CD4-positive, alpha-beta T cell treated with Interleukin-17A for 1 hour (primary cell): ENCODE results near the gene SFMBT2.

Experiments
- DNase-seq: peaks from one replicate; pipeline ENCODE4 v3.0.0-alpha.2; 2020

The SFMBT2 gene

DNA sequence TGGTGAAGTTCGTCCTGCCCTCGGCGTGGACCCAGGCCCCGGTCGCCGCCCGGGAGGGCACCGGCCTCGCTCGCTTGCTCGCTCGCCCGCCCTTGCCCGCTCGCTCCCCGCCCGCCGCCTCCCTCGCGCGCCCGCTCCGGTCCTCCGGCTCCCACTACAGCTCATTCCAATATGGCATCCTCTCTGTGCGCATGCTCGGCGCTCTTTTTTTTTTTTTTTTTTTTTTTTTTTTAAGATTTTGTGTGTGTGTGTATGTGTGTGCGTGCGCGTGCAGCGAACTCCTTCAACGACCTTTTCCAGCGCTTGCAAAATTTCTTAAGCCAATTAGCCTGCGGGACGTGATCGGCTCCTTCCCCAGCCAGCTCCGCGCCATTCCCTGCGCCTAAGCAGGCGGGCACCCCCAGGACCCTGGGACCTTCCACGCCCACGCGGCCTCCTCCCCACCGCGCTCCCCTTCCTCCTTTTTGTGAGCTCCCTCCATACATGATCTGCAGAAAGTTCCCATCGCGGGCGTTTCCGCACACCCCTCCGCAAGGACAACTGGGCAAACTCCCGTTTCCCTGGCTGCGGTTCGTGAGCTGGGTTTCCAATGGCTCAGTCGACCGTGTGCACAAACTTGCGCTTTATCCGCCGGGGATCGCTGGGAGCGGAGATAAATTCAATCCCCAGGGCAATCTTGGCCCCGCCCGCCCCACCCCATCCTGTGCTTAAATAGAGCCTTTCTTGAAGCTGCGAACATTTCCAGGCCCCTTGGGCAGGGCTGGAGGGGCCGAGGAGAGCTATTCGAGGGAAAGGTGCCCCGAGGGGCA, at the start of gene SFMBT2:
SFMBT2 (minus strand) TSS at position 173 of the 809 bp plus-strand sequence. CDS start 29,136 bp downstream, outside the sequence.
- DNase-seq, result peak; percentile 76

DNA sequence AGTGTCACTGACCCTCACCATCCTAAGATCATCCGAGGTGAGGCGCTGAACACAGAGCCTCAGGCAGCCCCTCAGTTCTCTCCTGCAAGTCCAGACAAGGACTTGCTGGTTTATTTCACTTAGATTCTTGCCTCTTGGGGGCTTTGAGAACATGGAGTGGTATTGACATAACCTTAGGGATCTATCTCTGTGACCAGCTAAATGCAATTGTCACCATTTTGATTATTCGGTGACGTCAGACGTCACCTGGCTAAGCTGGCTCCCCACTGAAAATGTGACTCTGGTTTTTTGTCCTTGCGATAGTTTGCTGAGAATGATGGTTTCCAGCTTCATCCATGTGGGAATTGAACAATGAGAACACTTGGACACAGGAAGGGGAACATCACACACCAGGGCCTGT, 49.2 kb upstream of the SFMBT2 start:
- DNase-seq, result no peak

DNA sequence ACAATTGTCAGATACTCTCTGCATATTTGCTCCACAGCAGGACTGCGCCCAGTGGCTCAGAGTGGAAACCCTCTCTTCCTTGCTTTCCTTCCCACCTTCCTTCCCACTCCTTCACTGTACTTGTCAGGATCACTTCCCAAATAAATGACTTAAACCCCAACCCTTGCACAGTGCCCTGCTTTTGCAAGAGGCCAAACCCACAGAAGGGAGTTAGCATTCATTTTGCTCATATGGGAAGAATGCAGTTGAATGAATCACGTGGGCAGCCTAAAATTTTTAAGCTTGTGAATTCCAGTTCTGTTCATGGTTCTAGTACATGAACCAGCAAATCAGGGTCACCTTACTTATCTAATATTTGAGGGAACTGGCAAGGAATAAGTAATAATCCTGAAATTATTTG, 47.7 kb upstream of the SFMBT2 start:
- no peak for DNase-seq

DNA sequence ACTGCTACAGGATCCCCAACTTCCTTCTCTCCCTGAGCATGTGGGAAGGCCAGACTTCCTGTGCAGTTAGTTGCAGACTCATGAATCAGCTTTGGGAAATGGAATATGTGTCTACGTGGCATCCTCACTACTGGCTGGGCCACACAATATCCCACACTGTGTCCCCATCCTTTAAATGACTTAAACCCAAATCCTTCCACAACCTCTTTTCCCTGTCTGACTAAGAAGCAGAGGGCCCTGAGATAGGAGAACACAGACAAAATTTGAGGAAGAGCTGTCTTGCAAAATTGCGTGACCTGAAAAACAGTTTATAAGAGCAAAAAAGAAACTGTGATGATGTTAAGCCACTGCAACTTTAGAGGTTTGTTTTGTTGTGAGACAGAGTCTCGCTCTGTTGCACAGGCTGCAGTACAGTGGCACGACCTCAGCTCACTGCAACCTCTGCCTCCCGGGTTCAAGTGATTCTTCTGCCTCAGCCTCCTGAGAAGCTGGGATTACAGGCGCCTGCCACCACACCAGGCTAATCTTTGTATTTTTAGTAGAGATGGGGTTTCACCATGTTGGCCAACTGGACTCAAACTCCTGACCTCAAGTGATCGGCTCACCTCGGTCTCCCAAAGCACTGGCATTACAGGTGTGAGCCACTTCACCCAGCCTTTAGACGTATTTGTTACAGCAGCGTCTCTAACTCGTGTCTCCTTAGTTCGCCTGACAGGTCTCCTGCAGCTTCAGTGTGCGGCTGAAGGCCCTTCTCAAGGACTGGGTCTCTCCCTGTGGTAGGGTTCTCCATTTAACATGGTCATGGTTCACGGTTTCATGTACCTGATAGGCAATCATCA, 46.9 kb upstream of the SFMBT2 start:
- DNase-seq, result no peak

DNA sequence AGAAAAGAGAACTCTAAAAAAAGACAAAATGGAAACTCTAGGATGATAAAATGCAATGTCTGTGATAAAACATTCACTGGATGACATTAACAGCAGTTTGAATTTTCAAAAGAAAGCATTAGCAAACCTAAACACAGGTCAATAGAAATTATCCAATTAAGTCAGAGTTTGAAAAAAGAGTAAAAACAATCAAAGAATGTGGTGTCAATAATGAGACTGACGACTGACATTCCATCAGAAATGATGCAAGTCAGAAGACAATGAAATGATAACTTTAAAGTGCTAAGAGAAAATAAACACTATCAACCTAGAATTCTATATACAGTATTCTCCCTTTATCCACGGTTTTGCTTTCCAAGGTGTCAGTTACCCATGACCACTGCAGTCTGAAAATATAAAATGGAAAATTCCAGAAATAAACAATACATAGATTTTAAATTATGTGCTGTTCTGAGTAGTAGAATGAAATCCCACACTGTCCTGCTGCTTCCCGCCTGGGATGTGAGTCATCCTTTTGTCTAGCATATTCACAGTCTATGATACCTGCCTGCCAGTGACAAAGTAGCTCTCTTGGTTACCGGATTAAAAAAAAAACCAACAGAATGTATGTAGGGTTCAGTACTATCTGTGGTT, 38.3 kb upstream of the SFMBT2 start:
- no peak for DNase-seq

DNA sequence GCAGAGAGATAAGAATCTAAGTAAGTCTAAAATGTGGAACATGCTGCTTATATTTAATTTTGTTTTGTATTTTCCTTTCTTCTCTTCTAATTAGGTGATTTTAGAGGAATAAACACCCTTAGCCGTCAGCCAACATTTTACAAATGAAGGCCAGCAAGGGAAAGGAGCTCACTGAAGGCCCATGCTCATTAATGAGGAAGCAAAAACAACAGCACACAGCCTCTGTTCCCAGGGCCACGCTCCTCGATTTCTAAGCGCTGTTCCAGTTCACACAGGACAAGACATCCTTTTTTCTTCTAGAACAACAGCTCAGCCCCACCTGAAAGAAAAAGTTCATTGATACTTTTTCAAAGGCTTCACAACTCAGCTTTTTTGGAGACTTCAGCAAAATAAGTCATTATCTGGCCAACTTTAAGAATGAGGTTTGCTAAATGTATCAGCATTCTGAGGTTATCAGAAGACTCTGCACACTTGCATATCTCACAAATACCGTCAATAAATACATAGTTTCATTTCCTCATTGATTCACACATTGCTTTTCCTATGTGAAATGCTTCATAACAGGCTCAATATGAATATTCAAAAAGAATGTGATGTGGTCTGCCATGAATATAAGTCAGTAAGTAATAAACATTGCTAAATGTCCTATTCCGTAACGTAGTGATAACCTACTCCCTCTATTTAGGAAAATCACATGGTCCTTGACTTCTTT, 34.8 kb upstream of the SFMBT2 start:
- DNase-seq, result no peak

DNA sequence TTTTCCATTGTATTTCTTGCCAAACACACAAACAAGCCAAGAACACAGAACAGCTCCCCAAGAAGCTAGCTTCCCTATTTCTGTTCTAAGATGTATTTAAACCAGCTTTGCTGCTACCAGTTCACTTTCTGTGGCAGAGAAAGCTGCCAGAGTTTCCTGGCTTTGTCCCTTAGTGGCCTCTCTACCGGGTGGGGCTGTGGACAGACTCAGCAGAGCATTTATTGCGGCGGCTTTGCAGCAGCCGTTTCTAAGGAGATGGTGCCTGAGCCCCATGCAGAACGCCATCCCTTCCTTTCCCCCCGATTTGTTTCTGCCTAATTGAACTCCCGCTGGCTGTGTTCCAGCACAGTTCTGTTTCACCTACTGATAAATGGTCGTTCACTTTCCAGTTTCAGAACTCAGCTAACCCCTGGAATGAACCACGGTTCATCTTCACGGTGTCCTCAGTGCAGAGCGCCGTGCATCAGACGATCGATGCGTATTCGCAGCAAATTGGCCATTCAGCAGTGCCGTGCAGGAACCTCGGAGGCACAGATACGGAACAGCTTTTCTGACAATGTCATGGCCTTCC, 33.8 kb upstream of the SFMBT2 start:
- no peak for DNase-seq

DNA sequence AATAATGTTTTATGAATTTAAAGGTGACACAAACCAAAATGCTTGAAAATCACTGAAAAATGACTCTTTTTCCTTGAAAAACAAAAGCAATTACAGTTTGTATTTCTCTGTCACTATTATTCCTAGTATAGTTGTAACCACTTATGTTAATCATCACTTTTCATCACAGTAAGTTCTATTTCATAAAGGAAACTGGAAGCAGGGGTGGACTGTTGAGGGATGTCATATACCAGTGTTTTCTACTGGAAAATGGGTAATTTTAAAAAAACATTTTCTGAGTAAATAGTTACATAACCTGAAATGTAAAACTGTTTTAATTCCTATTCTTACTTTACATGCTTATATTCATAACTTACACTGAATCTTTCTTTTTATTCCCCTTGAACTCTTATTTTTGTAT, 32.2 kb upstream of the SFMBT2 start:
- DNase-seq, result no peak

DNA sequence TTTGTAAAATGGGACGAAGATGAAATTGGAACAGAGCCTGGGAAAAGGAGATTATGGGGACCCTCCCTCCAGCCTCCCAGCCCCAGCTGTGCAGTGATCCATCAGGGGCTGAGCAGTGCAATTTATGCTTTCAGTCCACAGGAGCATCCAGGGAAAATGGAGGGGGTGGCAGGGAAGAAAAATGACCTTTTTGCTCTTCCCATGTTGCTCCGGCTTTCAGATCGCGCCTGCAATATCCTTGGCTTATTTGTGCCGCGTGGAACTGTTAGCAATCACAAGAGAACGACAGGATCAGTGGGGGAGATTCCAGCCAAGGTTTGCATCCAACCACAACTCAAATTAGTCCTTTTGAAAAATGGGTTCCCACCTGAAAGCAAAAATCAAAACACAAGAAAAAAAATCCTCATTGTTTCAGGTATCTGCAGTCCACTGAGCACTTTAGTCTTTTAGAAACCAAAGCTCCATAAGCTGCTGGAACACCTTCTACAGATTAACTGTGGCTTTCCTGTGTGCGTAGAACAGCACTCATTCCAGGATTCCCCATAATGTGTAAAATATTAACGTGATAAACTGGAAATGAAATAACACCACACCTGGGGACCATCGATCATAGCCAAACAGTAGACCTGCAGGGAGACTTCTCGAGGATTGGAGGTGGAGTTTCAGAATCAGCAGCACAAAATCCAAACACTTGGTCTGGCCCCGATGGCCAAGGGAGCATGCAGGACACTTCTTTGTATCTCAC, 30.7 kb upstream of the SFMBT2 start:
- DNase-seq, result no peak

DNA sequence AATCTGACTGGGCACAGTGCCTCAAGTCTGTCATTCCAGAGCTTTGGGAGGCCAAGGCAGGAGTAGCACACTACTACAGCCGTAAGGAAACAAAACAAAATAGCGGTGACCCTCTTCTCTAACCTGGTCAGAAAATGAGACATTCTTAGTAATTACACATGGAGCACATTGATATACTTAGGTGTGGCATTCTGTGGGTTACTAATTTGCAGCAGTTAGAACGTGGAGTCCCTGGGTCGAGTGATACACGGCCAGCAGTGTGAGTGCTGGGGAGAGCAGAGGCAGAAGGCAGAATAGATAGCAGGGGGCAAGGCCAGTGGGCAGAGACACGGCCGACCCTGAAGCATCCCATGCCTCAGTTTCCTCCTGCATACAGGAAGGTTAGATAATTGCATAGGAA, 28.9 kb upstream of the SFMBT2 start:
- no peak for DNase-seq

DNA sequence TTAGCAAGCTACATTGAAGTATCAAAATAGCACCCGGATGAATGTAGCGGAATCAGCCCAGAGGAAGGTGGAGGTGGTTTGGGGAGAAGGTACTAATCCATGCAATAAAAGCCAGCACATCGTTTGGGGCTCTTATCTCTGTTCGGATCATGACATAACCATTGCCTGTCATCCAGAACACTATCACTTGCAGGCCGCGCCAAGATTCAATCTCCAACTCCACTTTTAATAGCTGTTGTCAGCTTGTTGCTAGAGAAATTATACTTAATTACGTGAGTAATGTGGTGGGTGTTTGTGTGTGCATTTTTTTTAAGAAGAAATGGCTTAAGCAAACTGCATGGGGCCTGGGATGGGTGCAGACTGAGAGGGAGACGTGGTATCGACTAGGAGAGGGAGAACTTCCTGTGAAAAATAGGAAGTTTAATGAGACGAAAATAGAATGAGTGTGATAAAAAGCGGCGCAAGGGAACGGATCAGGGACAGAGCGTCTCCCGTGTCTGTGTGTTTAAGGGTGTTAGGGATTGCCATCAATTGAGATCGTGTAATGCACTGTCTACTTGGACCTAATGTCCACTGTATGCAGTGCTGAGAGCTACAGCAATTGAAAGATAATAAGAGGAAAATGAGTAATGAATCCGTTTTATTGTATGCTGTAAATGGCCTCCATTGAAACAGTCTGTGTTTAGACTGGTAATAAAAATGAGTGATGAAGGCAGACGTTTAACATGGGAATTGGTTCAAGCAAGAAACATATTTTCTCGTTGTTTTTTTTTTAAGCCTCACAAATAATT, 27.6 kb upstream of the SFMBT2 start:
- no peak for DNase-seq

DNA sequence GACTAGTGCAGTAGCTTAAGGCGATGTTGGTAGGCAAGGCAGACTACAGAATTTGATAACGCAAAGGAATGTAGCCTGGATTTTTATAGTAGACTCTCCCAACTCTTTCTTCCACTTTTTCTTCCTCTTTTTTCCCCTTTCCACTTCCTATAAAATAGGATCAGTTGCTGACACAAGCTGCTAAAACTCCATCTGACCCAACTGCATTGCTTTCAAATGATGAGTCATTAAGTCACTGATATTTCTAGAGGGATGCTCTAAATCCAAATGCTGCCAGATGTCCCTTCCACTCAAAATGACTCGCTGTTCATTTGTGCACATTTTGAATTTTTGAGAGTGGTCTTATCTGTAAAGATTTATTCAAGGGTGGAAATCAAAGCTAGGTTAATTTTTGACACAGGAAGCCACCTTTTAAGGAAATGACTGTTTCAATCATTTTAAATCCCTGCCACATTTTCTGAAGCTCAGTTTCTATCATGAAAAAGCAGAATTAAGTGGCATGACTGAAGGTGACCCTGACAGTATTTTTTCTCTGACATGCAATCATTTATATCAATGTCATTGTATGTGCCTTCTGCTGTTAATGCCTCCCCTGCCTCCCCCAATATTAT, 25.8 kb upstream of the SFMBT2 start:
- DNase-seq, result no peak

DNA sequence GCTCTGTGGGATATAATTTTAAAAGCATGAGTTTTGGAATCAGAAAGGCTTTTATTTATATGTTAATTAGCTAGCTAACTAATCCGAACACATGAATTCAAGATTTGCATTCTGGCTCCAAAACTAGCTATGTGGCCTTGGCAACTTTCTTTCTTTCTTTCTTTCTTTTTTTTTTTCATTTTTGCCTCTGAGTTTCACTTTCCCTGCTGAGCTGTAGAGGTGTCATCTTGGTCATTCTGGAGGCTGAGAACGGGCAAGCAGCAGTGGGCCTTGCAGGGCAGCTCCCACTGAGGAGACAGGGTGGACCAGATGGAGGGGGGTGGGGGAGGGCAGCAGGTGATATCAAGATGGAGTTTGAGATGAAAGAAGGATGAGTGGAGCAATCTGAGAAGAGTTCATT, 24.8 kb upstream of the SFMBT2 start:
- DNase-seq, result no peak

DNA sequence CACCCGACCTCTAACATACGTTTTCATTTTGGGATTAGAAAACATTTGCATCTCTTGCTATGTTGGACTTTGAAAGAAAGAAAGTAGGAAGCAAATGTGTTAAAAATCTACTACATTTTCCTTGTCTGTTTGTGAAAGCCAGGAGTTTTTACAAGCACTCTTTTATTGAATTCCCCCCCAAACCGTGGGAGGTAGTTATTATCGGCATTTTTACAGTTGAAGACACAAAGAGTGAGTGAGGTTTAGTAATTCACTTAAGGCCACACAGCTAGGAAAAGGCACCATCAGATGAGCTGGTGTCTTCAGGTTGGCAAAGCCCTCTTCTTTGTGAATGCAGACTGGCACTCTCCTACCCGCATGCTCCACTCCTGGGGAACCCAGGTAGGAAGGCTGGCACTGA, 23.5 kb upstream of the SFMBT2 start:
- DNase-seq, result no peak

DNA sequence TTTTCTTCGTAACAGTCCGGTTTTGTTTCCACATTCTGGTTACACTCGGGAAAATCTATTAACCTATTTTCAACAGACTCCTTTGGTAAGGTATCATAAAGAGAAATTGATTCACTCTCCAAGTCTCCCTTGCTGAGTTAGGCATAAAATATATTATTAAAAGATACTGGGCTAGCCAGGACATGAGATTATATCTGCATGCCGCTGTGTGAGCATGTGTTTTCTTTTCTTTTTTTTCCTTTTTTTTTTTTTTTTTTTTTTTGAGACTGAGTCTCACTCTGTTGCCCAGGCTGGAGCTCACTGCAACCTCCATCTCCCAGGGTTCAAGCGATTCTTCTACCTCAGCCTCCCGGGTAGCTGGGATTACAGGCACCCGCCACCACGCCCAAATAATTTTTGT, 23.0 kb upstream of the SFMBT2 start:
- DNase-seq, result no peak

DNA sequence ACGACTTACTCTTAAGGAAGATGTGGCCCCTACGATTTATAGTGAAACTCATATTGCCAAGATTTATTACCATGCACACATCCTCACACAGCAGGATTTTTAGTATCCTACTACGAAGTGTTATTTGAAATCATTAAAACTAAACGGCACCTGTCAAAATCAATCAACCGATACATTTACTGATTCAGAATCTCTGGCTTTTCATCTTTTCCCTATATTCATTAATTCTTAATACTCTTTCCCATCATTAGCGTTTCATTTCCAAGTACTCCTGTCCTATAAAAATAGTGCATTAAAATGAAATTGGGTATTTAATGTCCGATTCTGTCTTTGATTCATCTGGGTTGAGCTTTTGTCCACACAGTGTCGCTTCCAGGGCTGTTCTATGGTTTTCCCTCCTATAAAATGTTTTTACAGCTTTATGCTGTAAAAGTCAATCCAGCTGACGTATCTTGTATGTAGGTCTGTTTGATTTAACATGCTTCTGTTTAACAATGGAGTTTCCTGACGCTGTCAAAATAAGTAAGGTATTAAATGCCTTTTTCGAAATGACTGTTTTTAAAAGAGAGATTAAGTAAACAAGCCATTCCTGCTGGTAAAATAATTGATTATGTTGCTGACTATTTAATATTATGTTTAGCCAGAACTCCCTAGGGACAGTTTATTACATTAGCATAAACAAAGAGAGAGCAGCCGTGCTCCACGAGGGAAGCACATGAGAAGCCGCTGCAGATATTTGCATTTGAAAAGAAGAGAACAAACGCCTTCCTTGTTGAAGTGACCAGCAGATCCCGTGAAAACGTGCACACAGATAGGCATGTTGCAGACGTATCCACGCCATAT, 22.3 kb upstream of the SFMBT2 start:
- no peak for DNase-seq

DNA sequence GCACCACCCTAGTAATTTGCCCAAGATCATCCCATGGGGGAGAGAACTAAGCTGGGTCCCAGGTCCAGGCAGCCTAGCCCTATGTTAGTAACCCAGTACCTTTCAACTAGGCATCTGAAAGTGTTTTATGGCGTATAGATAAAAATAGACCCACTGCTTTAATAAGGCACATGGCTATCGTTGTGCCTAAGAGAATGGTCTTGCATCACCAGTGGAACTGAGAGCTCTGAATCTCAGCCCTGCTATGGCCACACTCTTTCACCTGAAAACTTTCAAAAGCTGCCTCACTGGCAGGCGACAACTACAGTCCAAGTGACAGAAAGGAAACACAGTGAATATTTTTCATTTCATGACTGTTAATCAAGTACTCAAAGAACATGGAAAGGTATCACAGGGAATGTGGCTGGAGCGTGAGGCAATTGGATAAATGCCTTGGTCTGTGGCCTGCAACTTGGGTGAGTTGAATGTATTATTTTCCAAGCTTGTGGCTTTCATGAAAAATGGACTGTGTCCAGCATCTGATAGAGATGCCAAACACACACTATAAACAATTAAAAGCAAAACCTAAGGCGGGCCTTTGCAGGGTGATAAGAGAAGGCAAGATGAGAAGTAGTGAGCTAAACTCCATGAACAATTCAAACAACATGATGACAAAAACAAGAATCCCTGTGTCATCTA, 18.0 kb upstream of the SFMBT2 start:
- DNase-seq, result no peak

DNA sequence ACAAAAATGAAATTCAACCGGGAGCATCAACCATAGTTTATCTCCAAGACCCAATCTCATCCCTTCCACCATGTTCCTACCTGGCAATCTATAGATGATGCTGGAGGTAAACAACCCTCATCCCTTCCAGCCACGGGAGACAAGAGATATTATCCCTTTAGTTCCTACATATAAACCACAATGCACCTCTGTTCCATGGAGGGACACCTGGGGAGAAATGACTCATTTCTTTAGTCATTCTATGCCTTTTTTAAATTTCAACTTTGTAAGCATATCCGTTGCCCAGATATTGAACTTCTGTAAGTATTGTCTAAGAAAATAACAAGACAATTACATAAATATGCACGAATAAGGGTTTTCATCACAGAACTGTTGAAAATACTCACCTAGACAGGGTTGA, 15.5 kb upstream of the SFMBT2 start:
- no peak for DNase-seq

DNA sequence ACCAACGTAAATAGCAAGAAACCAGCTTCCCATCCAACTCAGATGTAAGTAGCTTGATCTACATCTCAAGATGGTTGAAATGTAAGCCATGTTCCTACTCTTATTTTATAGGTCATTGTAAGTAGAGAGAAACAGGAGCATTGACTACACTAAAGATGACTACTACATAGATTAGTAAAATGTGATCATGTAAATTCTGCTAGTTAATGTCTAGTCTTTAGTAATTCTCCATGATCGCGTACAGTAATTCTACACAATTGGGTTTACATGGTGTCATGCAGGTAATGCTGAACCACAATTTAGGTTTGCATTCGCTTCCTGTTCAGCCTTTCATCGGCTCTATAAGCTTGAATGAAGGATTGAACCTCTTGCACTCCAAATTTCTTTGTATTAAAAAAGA, 14.9 kb upstream of the SFMBT2 start:
- no peak for DNase-seq
